ENCODE measurements around the gene TRPM3. TPM values are rescaled to one million over a fixed set of nuclear protein-coding genes. Genes with fewer than 3 reads are reported as not detected.

TRPM3 gene
- total and polyA plus RNA-seq, 4 donors = 0.07 to 0.89 (median 0.67) TPM

DNA sequence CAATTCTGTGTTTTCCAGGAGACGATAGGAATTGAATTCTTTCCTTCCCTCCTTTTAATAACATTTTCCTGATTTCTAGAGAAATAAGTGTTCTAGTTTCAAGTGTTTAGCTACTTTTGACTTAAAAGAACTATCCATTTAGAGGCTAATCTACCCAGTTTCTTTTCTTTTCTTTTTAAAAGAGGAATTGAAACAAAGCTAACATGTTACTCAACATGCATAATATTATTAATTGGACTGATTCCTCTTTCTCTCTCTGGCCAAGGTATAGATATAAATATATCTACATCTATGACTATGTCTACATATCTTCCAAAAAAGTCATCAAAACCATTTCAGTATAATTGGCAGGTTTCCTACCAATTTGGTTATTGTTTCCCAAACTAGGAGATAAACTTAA, 309.8 kb downstream of the TRPM3 start:
- H3K9me3 ChIP-seq (ENCODE audit: control insufficient read depth in 4 of 4, low read length in 3 of 4) = no peaks in the 10 kb centered on the region
- no peak for TF ChIP-seq TAF1 (conservative IDR thresholded peaks at IDR 0.05)
- TF ChIP-seq, protein P1, sequence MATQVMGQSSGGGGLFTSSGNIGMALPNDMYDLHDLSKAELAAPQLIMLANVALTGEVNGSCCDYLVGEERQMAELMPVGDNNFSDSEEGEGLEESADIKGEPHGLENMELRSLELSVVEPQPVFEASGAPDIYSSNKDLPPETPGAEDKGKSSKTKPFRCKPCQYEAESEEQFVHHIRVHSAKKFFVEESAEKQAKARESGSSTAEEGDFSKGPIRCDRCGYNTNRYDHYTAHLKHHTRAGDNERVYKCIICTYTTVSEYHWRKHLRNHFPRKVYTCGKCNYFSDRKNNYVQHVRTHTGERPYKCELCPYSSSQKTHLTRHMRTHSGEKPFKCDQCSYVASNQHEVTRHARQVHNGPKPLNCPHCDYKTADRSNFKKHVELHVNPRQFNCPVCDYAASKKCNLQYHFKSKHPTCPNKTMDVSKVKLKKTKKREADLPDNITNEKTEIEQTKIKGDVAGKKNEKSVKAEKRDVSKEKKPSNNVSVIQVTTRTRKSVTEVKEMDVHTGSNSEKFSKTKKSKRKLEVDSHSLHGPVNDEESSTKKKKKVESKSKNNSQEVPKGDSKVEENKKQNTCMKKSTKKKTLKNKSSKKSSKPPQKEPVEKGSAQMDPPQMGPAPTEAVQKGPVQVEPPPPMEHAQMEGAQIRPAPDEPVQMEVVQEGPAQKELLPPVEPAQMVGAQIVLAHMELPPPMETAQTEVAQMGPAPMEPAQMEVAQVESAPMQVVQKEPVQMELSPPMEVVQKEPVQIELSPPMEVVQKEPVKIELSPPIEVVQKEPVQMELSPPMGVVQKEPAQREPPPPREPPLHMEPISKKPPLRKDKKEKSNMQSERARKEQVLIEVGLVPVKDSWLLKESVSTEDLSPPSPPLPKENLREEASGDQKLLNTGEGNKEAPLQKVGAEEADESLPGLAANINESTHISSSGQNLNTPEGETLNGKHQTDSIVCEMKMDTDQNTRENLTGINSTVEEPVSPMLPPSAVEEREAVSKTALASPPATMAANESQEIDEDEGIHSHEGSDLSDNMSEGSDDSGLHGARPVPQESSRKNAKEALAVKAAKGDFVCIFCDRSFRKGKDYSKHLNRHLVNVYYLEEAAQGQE (IDR thresholded peaks at IDR 0.05) = no peak
- no peak for TF ChIP-seq EGR1 (IDR thresholded peaks at IDR 0.05; ENCODE audit: low read depth in 2 of 2)
- TF ChIP-seq, protein P2, sequence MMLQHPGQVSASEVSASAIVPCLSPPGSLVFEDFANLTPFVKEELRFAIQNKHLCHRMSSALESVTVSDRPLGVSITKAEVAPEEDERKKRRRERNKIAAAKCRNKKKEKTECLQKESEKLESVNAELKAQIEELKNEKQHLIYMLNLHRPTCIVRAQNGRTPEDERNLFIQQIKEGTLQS (IDR thresholded peaks at IDR 0.05) = no peak
- no peak for TF ChIP-seq JUND (IDR thresholded peaks at IDR 0.05)
- TF ChIP-seq SP1 (IDR thresholded peaks at IDR 0.05) = no peak
- no peak for TF ChIP-seq RAD21 (IDR thresholded peaks at IDR 0.05)
- TF ChIP-seq, protein P3, sequence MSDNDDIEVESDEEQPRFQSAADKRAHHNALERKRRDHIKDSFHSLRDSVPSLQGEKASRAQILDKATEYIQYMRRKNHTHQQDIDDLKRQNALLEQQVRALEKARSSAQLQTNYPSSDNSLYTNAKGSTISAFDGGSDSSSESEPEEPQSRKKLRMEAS (IDR thresholded peaks at IDR 0.05) = no peak
- no peak for TF ChIP-seq NR2F2 (IDR thresholded peaks at IDR 0.05)
- TF ChIP-seq FOXA2 (IDR thresholded peaks at IDR 0.05) = no peak
- no peak for TF ChIP-seq RXRA (IDR thresholded peaks at IDR 0.05)
- no peak for TF ChIP-seq FOXA1 (IDR thresholded peaks at IDR 0.05)
- no peak for TF ChIP-seq HNF4G (IDR thresholded peaks at IDR 0.05)
- WGBS = 85% methylated on average over 1 of the region's 1 CpG
- no peaks in the 10 kb centered on the region for H3K27me3 ChIP-seq (ENCODE audit: control insufficient read depth in 4 of 4, insufficient read depth in 4 of 4, low read length in 3 of 4)
- no peaks in the 10 kb centered on the region for H3K4me1 ChIP-seq (ENCODE audit: control insufficient read depth in 4 of 4, insufficient read depth in 4 of 4, low read length in 3 of 4)
- no peak overlapping the region for H3K4me3 ChIP-seq (ENCODE audit: low read depth in 1 of 3, low read length in 3 of 3)
- no peak for DNase-seq (ENCODE audit: low spot score)
- H3K9ac ChIP-seq (ENCODE audit: low read depth in 1 of 2, low read length in 2 of 2) = no peak overlapping the region
- H3K36me3 ChIP-seq (ENCODE audit: control insufficient read depth in 4 of 4, insufficient read depth in 3 of 4, low read depth in 1 of 4, low read length in 3 of 4) = no peaks in the 10 kb centered on the region
- no peak overlapping the region for H3K27ac ChIP-seq (ENCODE audit: low read depth in 1 of 2, low read length in 2 of 2)

DNA sequence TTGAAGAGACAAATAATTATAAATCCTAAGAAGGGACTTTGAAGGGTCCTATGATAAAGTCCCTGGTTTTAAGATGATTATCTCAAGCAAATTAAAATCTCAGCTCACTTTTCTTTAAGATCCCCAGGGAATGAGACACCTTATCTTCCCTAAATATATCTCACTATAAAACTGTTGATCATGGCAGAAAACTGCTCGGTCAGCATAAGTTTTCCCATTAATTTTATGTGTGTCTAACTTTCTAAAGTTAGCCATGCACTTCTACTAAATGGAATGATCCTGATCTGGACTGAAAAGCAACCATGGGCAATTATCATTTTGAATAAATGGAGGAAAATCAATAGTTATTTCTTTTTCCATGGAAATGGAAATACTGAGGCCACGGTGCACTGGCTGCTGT, 314.5 kb downstream of the TRPM3 start:
- WGBS = 85% methylated on average over 2 of the region's 2 CpGs
- no peak overlapping the region for H3K4me3 ChIP-seq (ENCODE audit: low read depth in 1 of 3, low read length in 3 of 3)

More for the DNA sequence above, 314.5 kb downstream of the TRPM3 start:
- no peak for DNase-seq (ENCODE audit: low spot score)
- Histone ChIP-seq H3K9ac (ENCODE audit: low read depth in 1 of 2, low read length in 2 of 2) (no peak overlapping the region), H3K27me3 (ENCODE audit: control insufficient read depth in 4 of 4, insufficient read depth in 4 of 4, low read length in 3 of 4) (no peaks in the 10 kb centered on the region), H3K36me3 (ENCODE audit: control insufficient read depth in 4 of 4, insufficient read depth in 3 of 4, low read depth in 1 of 4, low read length in 3 of 4) (no peaks in the 10 kb centered on the region), H3K27ac (ENCODE audit: low read depth in 1 of 2, low read length in 2 of 2) (no peak overlapping the region), H3K9me3 (ENCODE audit: control insufficient read depth in 4 of 4, low read length in 3 of 4) (no peaks in the 10 kb centered on the region), H3K4me1 (ENCODE audit: control insufficient read depth in 4 of 4, insufficient read depth in 4 of 4, low read length in 3 of 4) (no peaks in the 10 kb centered on the region)
- TF ChIP-seq TAF1 (conservative IDR thresholded peaks at IDR 0.05) (no peak), HNF4A (conservative IDR thresholded peaks at IDR 0.05) (no peak), JUND (IDR thresholded peaks at IDR 0.05) (no peak), RXRA (IDR thresholded peaks at IDR 0.05) (no peak)
- TF ChIP-seq, protein P4, sequence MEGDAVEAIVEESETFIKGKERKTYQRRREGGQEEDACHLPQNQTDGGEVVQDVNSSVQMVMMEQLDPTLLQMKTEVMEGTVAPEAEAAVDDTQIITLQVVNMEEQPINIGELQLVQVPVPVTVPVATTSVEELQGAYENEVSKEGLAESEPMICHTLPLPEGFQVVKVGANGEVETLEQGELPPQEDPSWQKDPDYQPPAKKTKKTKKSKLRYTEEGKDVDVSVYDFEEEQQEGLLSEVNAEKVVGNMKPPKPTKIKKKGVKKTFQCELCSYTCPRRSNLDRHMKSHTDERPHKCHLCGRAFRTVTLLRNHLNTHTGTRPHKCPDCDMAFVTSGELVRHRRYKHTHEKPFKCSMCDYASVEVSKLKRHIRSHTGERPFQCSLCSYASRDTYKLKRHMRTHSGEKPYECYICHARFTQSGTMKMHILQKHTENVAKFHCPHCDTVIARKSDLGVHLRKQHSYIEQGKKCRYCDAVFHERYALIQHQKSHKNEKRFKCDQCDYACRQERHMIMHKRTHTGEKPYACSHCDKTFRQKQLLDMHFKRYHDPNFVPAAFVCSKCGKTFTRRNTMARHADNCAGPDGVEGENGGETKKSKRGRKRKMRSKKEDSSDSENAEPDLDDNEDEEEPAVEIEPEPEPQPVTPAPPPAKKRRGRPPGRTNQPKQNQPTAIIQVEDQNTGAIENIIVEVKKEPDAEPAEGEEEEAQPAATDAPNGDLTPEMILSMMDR (IDR thresholded peaks at IDR 0.05; ENCODE audit: low read depth, low read length, missing input control) = no peak
- TF ChIP-seq, protein P3 (IDR thresholded peaks at IDR 0.05) = no peak

Measured in liver (tissue), 9 donors.